Stimulated activated CD4-positive, alpha-beta T cell treated with anti-CD3 and anti-CD28 coated beads, Interleukin-15, amount 100 ng/mL, for 1 hour (primary cell): ENCODE results near the gene CHRDL2.

Source experiments
- DNase-seq, 2 donors: peaks; one replicate each; pipeline ENCODE4 v3.0.0-alpha.2; 2020; ENCODE audit warnings: low read depth in 1 of 2, low spot score in 1 of 2

CHRDL2 gene

GRCh38 chr11:74717221-74717969, 13.8 kb downstream of the CHRDL2 start:
- DNase-seq, result no peak

GRCh38 chr11:74714904-74715303, 16.3 kb downstream of the CHRDL2 start:
- DNase-seq, result no peak

GRCh38 chr11:74713686-74714085, 17.5 kb downstream of the CHRDL2 start:
- DNase-seq, result no peak

GRCh38 chr11:74710281-74710938, 20.8 kb downstream of the CHRDL2 start:
- DNase-seq, result no peak

GRCh38 chr11:74709175-74709574, 22.1 kb downstream of the CHRDL2 start:
- DNase-seq, result no peak

GRCh38 chr11:74707602-74708510, 23.4 kb downstream of the CHRDL2 start:
- DNase-seq, result no peak

- DNase-seq, result no peak
Observed at GRCh38 chr11:74707182-74707581, 24.0 kb downstream of the CHRDL2 start.

GRCh38 chr11:74703211-74703610, 28.0 kb downstream of the CHRDL2 start:
- no peak for DNase-seq

GRCh38 chr11:74702383-74703007, 28.7 kb downstream of the CHRDL2 start:
- DNase-seq, result peak in 1 of 2 donors; percentile 32

GRCh38 chr11:74701351-74701750, 29.9 kb downstream of the CHRDL2 start:
- no peak for DNase-seq

- DNase-seq, result no peak
Observed at GRCh38 chr11:74699615-74700396, 31.4 kb downstream of the CHRDL2 start.

GRCh38 chr11:74697722-74698121, 33.5 kb downstream of the CHRDL2 start:
- DNase-seq, result no peak

GRCh38 chr11:74696939-74697675, 34.1 kb downstream of the CHRDL2 start:
- DNase-seq, result no peak

GRCh38 chr11:74696500-74696899, 34.7 kb downstream of the CHRDL2 start:
- no peak for DNase-seq

GRCh38 chr11:74695705-74696280, 35.4 kb downstream of the CHRDL2 start:
- DNase-seq, result no peak

GRCh38 chr11:74694136-74694930, 36.9 kb downstream of the CHRDL2 start:
- DNase-seq, result no peak

GRCh38 chr11:74693531-74693930, 37.7 kb downstream of the CHRDL2 start:
- DNase-seq, result no peak

GRCh38 chr11:74691755-74692154, 39.5 kb downstream of the CHRDL2 start:
- no peak for DNase-seq

- DNase-seq, result no peak
Observed at GRCh38 chr11:74689666-74690065, 41.6 kb downstream of the CHRDL2 start.
